ENCODE results near the gene SERGEF.

DNA sequence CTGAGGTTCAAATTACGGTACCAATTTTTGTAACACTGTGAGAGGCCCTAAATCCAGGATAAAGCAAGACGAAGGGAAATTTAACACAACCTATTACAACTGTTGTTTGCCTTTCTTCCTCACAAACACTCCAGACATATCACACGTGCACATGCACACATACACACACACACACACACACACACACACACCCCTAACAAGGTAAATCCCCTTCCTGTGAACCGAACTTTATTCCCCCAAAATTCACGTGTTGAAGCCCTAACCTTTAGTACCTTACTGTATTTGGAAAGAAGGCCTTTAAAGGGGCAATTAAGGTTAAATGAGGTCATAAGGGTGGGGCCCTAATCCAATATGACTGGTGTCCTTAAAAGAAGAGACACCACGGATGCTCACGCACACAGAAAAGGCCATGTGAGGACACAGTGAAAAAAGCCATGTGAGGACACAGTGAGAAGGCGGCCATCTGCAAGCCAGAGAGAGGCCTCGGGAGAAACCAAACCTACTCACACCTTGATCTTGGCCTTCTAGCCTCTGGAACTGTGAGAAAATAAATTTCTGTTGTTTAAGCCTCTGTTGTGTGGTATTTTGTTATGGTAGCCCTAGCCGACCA lies 1.8 kb downstream of the SERGEF start:
- TF ChIP-seq CC2D1A (CRISPR knock-in tag; IDR thresholded peaks at IDR 0.05) (no peak), TAF1 (CRISPR knock-in tag; IDR thresholded peaks at IDR 0.05) (no peak), FOXJ3 (CRISPR knock-in tag; IDR thresholded peaks at IDR 0.05; ENCODE audit: borderline replicate concordance) (no peak), FOXM1 (CRISPR knock-in tag; IDR thresholded peaks at IDR 0.05) (no peak), NBN (conservative IDR thresholded peaks at IDR 0.05) (no peak), ZNF850 (CRISPR knock-in tag; conservative IDR thresholded peaks at IDR 0.05) (no peak), ZBTB7A (CRISPR knock-in tag; IDR thresholded peaks at IDR 0.05) (no peak)
- TF ChIP-seq, protein P1, sequence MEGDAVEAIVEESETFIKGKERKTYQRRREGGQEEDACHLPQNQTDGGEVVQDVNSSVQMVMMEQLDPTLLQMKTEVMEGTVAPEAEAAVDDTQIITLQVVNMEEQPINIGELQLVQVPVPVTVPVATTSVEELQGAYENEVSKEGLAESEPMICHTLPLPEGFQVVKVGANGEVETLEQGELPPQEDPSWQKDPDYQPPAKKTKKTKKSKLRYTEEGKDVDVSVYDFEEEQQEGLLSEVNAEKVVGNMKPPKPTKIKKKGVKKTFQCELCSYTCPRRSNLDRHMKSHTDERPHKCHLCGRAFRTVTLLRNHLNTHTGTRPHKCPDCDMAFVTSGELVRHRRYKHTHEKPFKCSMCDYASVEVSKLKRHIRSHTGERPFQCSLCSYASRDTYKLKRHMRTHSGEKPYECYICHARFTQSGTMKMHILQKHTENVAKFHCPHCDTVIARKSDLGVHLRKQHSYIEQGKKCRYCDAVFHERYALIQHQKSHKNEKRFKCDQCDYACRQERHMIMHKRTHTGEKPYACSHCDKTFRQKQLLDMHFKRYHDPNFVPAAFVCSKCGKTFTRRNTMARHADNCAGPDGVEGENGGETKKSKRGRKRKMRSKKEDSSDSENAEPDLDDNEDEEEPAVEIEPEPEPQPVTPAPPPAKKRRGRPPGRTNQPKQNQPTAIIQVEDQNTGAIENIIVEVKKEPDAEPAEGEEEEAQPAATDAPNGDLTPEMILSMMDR (CRISPR knock-in tag; IDR thresholded peaks at IDR 0.05): no peak
